PC-3 (cell line): ENCODE data around the gene ABHD1. TPM values are rescaled to one million over a fixed set of nuclear protein-coding genes. Genes with fewer than 3 reads are reported as not detected.

ENCODE experiments used
- ATAC-seq: fragments of 200-7000 bp; cut with Tn5 transposase; 2 replicates; pipeline ENCODE4 v1.9.1; 2020; ENCODE audit warnings: mild to moderate bottlenecking, moderate library complexity
- BruUV-seq: library from RNA; stranded (reverse); fragments of 400-500 nt; replicated peaks from 2 replicates; lab custom pipeline; 2021; lab: Mats Ljungman, UMichigan
- CTCF ChIA-PET: fragments of 300-600 bp; sonication (Branson Sonifier 250); formaldehyde crosslinking; loops from one replicate; lab custom pipeline; 2022; ENCODE audit warnings: antibody characterized with exemption; lab: Charles Lee
- POLR2A ChIA-PET: fragments of 300-600 bp; sonication (Branson Sonifier 250); formaldehyde crosslinking; loops from one replicate; lab custom pipeline; 2022; ENCODE audit warnings: antibody characterized with exemption; ENCODE audit not compliant: unreplicated experiment; lab: Charles Lee
- DNase-seq: peaks from one replicate; pipeline ENCODE4 v3.0.0-alpha.2; 2015
- H2AFZ ChIP-seq: fragments of 300-600 bp; sonication (generic); 2 replicates; pipeline ENCODE4 v1.6.0; 2016; ENCODE audit warnings: antibody characterized with exemption, low read length
- H3F3A ChIP-seq: fragments of 300-600 bp; sonication (generic); one replicate; pipeline ENCODE4 v1.6.0; 2017; ENCODE audit warnings: antibody characterized with exemption, low read length, control low read depth, mild to moderate bottlenecking; ENCODE audit not compliant: unreplicated experiment
- H3K27ac ChIP-seq: fragments of 300-600 bp; sonication (generic); 2 replicates; pipeline ENCODE4 v1.5.1; 2016; ENCODE audit warnings: mild to moderate bottlenecking, low read length
- H3K27me3 ChIP-seq: fragments of 300-600 bp; sonication (generic); 2 replicates; pipeline ENCODE4 v1.6.1; 2016; ENCODE audit warnings: low read length, mixed read lengths
- H3K36me3 ChIP-seq: fragments of 300-600 bp; sonication (generic); 2 replicates; pipeline ENCODE4 v1.6.1; 2016; ENCODE audit warnings: low read depth, mixed run types, low read length, mixed read lengths
- H3K4me1 ChIP-seq: fragments of 300-600 bp; sonication (generic); 2 replicates; pipeline ENCODE4 v1.5.1; 2016; ENCODE audit warnings: low read length; ENCODE audit not compliant: insufficient read depth
- H3K4me2 ChIP-seq: fragments of 300-600 bp; sonication (generic); 2 replicates; pipeline ENCODE4 v1.6.0; 2016; ENCODE audit warnings: low read length
- H3K4me3 ChIP-seq: fragments of 300-600 bp; sonication (generic); 2 replicates; pipeline ENCODE4 v1.5.1; 2016; ENCODE audit warnings: mild to moderate bottlenecking, low read length, mixed read lengths
- H3K79me2 ChIP-seq: fragments of 300-600 bp; sonication (generic); 2 replicates; pipeline ENCODE4 v1.6.1; 2017; ENCODE audit warnings: low read length, mixed read lengths
- H3K9ac ChIP-seq: fragments of 300-600 bp; sonication (generic); 2 replicates; pipeline ENCODE4 v1.6.0; 2016; ENCODE audit warnings: mild to moderate bottlenecking, low read length
- H3K9me2 ChIP-seq: fragments of 300-600 bp; sonication (generic); replicated peaks from 2 replicates; pipeline ENCODE4 v1.6.1; 2016; ENCODE audit warnings: mixed run types, low read length, mixed read lengths
- H3K9me3 ChIP-seq: fragments of 300-600 bp; sonication (generic); 2 replicates; pipeline ENCODE4 v1.6.1; 2016; ENCODE audit warnings: low read length, mixed read lengths
- H4K20me1 ChIP-seq: fragments of 300-600 bp; sonication (generic); 2 replicates; pipeline ENCODE4 v1.6.1; 2016; ENCODE audit warnings: low read length, mixed read lengths
- EZH2 ChIP-seq: fragments of 300-600 bp; sonication (generic); IDR thresholded peaks from one replicate; pipeline ENCODE4 v1.6.1; 2017; ENCODE audit warnings: antibody characterized with exemption, mild to moderate bottlenecking, low read length; ENCODE audit not compliant: unreplicated experiment
- EZH2phosphoT487 ChIP-seq: fragments of 300-600 bp; sonication (generic); IDR thresholded peaks from 2 replicates; pipeline ENCODE4 v1.6.1; 2018; ENCODE audit warnings: mild to moderate bottlenecking, antibody characterized with exemption, low read length, borderline replicate concordance
- intact Hi-C: fragments of 100-400 bp; cut with micrococcal nuclease; formaldehyde crosslinking; loops from 2 replicates; pipeline ENCODE4 v1.9.0; 2023
- total RNA-seq: library from RNA; depleted of rRNA; stranded (reverse); fragments of >200 nt; gene quantifications from 2 replicates; pipeline ENCODE4 v1.2.3, GENCODE V29; 2014
- TF ChIP-seq, protein P1 (sequence below): fragments of 300-600 bp; sonication (generic); conservative IDR thresholded peaks from 2 replicates; pipeline ENCODE4 v1.5.1; 2017; ENCODE audit warnings: antibody characterized with exemption, low read depth, mild to moderate bottlenecking, low read length

The ABHD1 gene
- total RNA-seq, 1 experiment from 2014 or later: 0.36 TPM

DNA sequence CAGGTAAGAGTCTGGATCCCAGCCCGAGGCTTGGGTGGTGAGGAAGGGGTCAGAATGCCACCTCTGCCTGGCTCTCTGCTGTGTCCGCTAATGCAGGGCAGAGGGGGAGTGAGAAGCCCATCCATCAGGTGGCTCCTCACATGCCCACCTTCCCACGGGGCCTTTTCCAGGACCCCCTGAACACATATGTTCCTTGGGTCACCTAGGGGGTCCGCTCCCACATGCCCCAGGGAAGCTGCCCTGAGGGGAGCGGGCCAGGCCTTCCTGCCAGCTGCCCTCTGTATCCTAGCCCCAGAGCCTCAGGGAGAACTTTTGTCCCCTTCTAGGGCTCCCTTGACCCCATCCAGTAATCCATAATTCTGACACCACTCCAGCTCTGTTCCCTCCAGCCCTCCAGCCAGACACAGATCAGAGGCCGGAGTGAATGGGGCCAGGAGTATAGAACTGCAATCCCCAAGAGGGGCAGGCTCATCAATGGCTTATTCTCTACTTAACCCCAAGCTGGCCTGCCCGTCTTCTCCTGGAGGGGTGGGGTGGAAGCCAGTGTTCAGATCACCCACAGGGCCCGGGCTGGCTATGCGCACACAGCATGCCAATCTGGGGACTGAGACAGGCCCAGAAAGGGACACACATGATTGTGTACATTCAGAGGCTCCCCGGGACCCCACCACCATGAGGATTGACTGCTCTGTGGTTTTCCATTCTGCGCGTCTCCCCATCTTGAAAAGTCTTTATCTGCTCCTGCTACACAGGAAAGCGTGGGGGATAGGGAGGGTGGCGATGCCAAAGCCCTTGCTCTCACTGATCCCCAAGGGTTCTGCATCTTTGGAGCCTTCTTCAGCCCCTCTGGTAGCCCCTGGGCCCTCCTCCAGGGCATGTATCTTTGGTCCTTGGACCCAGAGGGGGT lies 44.1 kb upstream of the ABHD1 start:
- Histone ChIP-seq H3K27me3 (no peaks in the 10 kb centered on the region), H2AFZ (no peak overlapping the region), H3K4me1 (peaks cover 5% of the 10 kb centered on the region; the same call in 1 of the 2 replicates), H3K9me2 (no peaks in the 10 kb centered on the region), H3K27ac (no peak overlapping the region), H3K79me2 (no peaks in the 10 kb centered on the region), H3K4me3 (no peak overlapping the region), H3F3A (no peaks in the 10 kb centered on the region), H3K9me3 (no peaks in the 10 kb centered on the region), H3K36me3 (no peaks in the 10 kb centered on the region), H3K9ac (no peak overlapping the region), H3K4me2 (no peak overlapping the region), H4K20me1 (no peaks in the 10 kb centered on the region)
- intact Hi-C loops: no loop called here
- TF ChIP-seq EZH2: no peak
- TF ChIP-seq, protein P1, sequence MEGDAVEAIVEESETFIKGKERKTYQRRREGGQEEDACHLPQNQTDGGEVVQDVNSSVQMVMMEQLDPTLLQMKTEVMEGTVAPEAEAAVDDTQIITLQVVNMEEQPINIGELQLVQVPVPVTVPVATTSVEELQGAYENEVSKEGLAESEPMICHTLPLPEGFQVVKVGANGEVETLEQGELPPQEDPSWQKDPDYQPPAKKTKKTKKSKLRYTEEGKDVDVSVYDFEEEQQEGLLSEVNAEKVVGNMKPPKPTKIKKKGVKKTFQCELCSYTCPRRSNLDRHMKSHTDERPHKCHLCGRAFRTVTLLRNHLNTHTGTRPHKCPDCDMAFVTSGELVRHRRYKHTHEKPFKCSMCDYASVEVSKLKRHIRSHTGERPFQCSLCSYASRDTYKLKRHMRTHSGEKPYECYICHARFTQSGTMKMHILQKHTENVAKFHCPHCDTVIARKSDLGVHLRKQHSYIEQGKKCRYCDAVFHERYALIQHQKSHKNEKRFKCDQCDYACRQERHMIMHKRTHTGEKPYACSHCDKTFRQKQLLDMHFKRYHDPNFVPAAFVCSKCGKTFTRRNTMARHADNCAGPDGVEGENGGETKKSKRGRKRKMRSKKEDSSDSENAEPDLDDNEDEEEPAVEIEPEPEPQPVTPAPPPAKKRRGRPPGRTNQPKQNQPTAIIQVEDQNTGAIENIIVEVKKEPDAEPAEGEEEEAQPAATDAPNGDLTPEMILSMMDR: no peak
- no peak for TF ChIP-seq EZH2phosphoT487
- DNase-seq (no peak), ATAC-seq (no peak)
- no TSS peak for BruUV-seq
- ChIA-PET POLR2A (interaction anchor here (0.6 kb wide), 1 partner anchor 97 kb away, joined by 3 read pairs; no protein-coding TSS in a partner anchor), CTCF (no interaction called here)

DNA sequence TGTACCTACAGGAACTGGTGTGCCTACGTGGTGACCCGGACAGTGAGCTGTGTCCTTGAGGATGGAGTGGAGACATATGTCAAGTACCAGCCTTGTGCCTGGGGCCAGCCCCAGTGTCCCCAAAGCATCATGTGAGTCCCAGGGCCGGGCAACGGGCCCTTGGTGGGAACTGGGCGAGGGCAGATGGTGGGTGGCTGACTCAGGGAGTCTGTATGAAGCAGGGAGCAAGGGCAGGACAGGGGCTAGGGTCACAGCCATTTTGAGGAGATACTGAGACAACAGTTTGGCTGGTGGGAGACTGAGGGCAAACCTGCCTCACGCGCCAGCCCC lies 43.5 kb upstream of the ABHD1 start:
- no peak for DNase-seq
- no peaks in the 10 kb centered on the region for H3K9me3 ChIP-seq
- TF ChIP-seq EZH2phosphoT487 (no peak), EZH2 (no peak)
- TF ChIP-seq, protein P1: no peak
- ChIA-PET POLR2A (interaction anchor here (0.6 kb wide), 1 partner anchor 98 kb away, joined by 3 read pairs; no protein-coding TSS in a partner anchor), CTCF (no interaction called here)
- no peaks in the 10 kb centered on the region for H3F3A ChIP-seq
- H3K27ac ChIP-seq: no peak overlapping the region
- H3K36me3 ChIP-seq: no peaks in the 10 kb centered on the region
- no peaks in the 10 kb centered on the region for H4K20me1 ChIP-seq
- H3K4me1 ChIP-seq: peaks cover 5% of the 10 kb centered on the region; the same call in 1 of the 2 replicates
- no peaks in the 10 kb centered on the region for H3K27me3 ChIP-seq
- H3K4me3 ChIP-seq: no peak overlapping the region
- H3K4me2 ChIP-seq: no peak overlapping the region
- no peak overlapping the region for H3K9ac ChIP-seq
- intact Hi-C loops: no loop called here
- H2AFZ ChIP-seq: no peak overlapping the region
- no peaks in the 10 kb centered on the region for H3K79me2 ChIP-seq
- BruUV-seq: no TSS peak
- no peaks in the 10 kb centered on the region for H3K9me2 ChIP-seq
- ATAC-seq: no peak

DNA sequence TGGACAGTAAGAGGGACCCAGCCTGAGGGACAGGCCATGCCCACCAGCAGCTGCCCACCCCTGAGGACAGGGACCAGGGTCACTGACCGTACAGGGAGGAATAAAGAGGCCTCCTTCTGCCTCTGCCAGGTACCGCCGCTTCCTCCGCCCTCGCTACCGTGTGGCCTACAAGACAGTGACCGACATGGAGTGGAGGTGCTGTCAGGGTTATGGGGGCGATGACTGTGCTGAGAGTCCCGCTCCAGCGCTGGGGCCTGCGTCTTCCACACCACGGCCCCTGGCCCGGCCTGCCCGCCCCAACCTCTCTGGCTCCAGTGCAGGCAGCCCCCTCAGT lies 43.0 kb upstream of the ABHD1 start:
- no peak overlapping the region for H3K9ac ChIP-seq
- H3K79me2 ChIP-seq: no peaks in the 10 kb centered on the region
- CTCF ChIA-PET: interaction anchor here (0.6 kb wide), 1 partner anchor 810 kb away, joined by 7 read pairs; the partner anchor contains the start of genes BABAM2 and RBKS
- no peak overlapping the region for H2AFZ ChIP-seq
- TF ChIP-seq EZH2 (no peak), EZH2phosphoT487 (no peak)
- TF ChIP-seq, protein P1: no peak
- no peaks in the 10 kb centered on the region for H3K9me3 ChIP-seq
- no peak for DNase-seq
- no peaks in the 10 kb centered on the region for H4K20me1 ChIP-seq
- no peak overlapping the region for H3K27ac ChIP-seq
- H3F3A ChIP-seq: no peaks in the 10 kb centered on the region
- peaks cover 8% of the 10 kb centered on the region; the same call in 1 of the 2 replicates for H3K4me1 ChIP-seq
- H3K27me3 ChIP-seq: no peaks in the 10 kb centered on the region
- H3K4me3 ChIP-seq: no peak overlapping the region
- intact Hi-C loops: no loop called here
- no peak for ATAC-seq
- POLR2A ChIA-PET: interaction anchor here (0.6 kb wide), 1 partner anchor 98 kb away, joined by 3 read pairs; no protein-coding TSS in a partner anchor
- no peaks in the 10 kb centered on the region for H3K9me2 ChIP-seq
- BruUV-seq: no TSS peak
- no peaks in the 10 kb centered on the region for H3K36me3 ChIP-seq
- no peak overlapping the region for H3K4me2 ChIP-seq
